T-helper 2 cell (primary cell): ENCODE data around the gene IFITM5.
"Not testable (repeated sequence)": the region's sequence is repeated elsewhere in the genome, so short reads cannot be mapped to it uniquely, and the experiment has no call there.

Experiments
- DNase-seq, 5 experiments: peaks; one replicate each; pipeline versions ENCODE4 v3.0.0 to v3.0.0-alpha.2; 2012 to 2022

Gene IFITM5

DNA sequence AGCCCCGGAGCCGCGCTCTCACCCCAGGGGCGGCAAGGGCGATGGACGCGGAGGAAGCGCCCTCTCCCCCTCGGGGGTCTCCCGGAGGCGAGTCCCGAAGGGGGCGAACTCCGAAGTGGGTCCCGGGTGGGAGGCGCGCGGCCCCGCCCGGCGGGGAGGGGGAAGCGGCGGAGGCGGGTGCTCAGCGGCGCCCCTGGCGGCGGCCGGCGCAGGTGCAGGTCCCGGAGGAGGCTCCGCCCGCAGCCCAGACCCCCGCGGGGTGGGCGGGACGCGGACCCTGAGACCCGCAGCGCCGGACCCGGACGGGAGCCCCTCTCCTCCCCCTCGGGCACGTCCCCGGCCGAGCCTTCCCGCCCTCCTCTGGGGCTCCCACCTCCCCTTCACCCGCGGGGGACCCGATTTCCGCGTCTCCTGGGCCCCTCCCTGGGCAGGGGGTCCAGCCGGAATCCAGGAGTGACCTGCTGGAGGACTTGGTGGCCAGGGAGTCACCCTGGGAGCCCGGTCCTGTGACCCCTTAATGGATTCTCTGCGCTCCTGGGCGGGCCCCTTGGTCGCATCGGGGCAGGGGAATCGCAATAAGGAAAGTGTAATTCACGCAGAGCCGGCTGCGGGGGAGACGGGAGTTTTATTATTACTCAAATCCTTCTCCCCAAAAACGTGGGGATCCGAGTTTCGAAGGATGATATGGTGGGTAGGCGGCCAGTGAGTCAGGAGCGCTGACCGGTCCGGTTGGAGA, 11.9 kb upstream of the IFITM5 start:
- DNase-seq = not testable (repeated sequence)

DNA sequence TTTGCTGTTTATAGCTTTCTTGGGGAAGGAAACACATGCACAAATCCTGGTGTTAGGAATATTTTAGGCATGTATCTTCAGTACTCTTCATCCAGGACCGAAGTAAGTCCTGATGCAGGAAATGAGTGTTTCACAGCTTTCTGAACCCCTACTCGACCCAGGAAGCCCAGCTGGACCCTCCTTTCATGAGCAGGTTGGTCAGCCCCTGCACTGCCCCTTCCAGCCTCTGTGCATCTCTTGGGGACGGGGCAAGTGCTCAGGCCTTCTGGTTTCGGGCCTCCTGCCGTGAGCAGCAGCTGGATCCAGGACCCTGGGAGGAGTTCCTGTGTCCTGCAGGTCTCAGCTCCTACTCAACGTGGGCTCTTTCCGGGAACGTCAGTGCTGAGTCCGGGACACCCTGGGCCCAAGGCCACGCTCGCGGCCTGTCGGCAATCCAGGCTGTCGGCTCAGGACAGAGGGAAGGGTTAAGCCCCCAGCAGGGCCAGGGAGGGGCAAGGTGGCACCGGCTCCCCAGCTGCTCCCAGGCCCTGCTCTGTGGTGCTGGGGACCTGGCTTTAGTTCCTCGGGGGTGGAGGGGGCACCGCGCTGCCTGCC, 10.8 kb upstream of the IFITM5 start:
- DNase-seq = not testable (repeated sequence)

- DNase-seq = not testable (repeated sequence)
Observed at GRCh38 chr11:308740-309665, 9.7 kb upstream of the IFITM5 start.

DNA sequence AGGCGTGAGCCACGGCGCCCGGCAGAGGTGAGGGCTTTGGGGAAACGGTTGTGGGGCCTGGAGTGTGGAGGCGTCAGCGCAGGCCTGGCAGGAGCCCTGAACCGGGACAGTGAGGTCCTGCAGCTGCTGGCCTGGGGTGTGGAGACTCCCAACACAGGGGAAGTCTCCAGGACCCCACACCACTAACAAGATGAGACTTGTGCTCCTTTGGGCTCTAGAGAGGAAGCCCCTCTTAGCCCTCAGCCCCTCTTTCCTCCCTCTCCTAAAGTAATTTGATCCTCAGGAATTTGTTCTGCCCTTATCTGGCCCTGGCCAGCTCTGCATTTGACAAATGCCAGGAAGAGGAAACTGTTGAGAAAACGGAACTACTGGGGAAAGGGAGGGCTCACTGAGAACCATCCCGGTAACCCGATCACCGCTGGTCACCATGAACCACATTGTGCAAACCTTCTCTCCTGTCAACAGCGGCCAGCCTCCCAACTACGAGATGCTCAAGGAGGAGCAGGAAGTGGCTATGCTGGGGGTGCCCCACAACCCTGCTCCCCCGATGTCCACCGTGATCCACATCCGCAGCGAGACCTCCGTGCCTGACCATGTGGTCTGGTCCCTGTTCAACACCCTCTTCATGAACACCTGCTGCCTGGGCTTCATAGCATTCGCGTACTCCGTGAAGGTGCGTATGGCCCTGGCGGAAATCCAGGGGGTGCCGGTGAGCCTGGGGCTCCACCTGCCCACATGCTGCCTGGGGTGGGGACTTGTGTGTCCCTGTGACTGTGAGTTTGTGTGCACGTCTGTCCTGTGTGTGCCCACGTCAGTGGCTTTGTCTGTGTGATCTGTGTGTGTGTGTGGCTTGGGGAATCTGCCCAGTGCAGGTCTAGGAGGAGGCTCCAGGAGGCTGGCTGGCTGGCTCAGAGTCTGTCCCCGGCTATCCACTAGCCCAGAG, 8.7 kb upstream of the IFITM5 start, which contains the start of gene IFITM2:
Gene IFITM2, plus strand, starts transcription at position 51 of the 943 bp plus-strand sequence. Its CDS starts 377 bp downstream, at position 428.
- DNase-seq = peak in 2 of 5 experiments; percentile 62 to 71

GRCh38 chr11:306645-307371, 7.5 kb upstream of the IFITM5 start:
- no peak for DNase-seq

DNA sequence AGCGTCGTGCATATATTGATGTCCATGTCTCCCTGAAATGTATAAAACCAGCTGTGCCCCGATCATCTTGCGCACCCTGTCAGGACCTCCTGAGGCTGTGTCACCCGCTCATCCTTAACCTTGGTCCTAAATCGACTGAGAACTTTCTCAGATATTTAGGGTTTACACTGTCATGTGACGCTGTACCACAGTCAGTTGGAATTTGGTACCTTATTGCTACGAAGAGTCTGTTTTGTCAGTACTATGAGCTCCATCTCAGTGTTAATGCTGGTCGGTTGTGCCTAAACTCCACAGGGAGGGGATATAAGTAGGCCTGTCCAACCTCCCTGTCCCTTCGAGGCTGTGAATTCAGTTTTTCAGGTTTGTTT, 6.5 kb upstream of the IFITM5 start:
- no peak for DNase-seq

DNA sequence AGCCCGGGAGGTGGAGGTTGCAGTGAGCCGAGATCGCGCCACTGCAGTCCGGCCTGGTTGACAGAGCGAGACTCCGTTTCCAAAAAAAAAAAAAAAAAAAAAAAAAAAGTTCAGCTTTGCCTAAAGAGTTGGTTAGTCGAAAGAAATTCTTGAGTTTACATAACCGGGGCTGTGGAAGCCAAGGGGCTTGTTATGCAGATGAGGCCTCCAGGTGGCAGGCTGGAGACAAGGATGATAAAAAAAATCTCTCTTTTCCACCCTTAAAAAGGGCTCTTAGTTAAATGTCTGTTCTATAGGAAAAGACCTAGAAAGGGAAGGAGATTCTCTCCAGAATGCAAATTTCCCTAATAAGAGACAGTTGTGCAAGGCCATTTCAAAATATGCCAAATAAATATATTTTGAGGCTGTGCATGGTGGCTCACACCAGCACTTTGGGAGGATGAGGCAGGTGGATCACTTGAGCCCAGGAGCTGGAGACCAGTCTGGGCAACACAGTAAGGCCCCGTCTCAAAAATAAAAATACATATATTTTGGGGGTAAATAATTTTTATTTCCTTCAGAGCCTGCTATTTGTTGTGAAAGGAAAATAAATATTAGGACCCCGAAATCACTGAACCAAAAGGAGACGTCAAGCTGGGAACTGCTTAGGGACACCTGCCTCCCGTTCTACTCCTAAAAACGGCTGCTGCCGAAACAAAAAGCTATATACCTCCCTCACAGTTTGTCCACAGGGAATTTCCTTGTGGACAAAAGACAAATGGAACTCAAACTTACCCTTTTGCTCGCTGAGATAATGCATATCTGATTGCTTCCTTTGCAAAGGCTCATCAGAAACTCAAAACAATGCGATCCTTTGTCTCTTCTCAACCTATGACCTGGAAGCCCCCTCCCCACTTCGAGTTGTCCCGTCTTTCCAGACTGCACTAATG, 5.9 kb upstream of the IFITM5 start:
- DNase-seq = peak in 2 of 5 experiments; percentile 57 to 75

DNA sequence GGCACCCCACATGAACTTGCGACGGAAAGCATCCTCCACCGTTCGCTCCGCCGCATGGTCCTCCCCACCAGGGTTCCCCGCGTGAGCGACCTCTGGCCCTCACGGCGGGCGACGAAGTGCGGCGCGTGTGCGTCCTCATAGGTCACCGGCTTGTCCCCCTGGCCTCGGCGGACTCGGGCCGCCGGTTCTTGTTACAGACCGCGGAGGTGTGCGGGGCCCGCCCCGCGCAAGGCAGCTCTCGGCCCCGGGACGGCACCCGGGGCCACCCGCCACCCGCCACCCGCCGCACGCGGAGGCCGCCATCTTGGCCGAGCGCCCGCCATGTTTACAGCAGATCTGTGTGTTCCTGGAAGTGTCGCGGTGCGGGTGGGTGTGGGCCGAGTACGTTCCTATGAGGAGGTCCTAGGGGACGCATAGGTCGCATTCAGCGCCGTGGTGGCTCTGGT, 4.8 kb upstream of the IFITM5 start:
- no peak for DNase-seq

DNA sequence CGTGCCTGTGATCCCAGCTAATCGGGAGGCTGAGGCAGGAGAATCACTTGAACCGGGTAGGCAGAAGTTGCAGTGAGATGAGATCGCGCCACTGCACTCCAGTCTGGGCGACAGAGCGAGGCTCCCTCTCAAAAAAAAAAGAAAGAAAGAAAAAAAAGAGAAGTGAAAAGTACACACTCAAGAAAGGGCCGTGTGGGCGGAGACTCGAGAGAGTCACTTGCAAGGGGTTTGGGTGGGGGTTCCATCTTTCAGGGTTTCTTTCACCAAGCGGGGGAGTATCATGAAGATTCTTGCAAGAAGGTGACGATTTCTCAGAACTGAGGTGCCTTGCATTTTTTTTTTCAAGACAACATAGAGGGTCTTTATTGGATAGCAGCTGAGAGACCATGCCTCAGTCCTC, 4.0 kb upstream of the IFITM5 start:
- DNase-seq = no peak

DNA sequence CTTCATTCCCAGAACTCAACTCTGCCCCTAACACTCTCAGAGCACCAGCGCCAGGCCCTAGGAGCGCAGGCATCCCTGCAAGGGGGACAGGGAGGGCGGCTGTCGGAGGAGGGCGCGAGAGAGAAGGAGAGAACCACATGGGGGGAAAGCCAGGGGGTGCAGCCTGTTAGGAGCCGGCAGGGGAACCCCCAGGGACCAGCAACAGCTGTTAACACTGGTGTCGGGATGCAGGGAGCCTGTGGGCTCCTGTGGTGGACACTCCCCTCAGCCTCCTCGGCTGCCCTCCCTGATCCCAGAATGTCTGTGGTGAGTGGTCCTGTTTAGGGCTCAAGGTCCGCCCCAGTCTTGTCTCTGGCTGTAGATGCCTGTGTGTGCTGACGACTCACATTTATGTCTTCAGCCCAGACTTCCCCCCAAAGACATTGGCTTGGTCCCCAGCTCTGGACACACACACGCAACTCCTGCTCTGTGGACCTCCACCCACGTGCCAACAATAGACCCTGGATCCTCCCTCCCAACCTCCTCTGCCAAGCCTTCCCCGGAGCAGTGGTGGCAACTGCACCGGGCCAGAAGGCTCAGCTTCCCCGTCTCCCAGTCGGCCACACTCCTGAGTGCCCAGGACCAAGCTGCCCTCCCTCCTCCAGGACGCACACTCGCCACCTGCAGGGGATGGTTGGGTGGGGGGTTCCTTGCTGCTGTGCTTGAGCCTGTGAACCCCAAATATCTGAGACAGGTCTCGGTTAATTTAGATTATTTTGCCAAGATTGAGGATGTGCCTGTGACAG, 817 bp upstream of the IFITM5 start:
- DNase-seq = no peak

GRCh38 chr11:298406-299065, 790 bp downstream of the IFITM5 start:
- peak in 1 of 5 experiments; percentile 6 for DNase-seq

- DNase-seq = peak in 3 of 5 experiments; percentile 4 to 54 (median 43)
Observed at GRCh38 chr11:297586-298405, 1.5 kb downstream of the IFITM5 start.

DNA sequence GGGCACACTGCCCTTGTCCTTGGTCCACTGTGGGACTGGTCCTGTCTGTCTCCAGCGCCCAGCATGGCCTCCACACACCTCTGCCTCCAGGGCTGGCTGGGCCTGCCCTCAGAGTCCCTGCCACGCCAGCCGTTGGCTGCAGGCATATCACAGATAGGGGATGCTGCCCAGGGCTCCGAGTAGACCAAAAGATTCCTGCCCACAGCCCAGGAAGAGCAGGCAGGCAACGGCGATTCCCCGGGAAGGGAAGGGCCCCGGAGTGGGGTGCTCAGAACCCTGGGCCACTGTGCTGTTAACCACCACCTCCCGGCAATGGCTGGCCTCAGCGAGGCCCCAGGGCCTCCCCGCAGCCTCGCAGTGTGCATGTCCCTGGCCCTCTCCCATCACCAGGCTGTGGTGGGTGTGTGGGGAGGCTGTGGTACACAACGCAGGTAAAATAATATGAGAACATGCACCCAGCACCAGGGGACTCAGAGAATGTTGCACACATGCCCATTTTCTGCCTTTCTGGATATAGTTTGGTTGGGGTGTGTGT, 2.2 kb downstream of the IFITM5 start:
- peak in 1 of 5 experiments; percentile 7 for DNase-seq

- peak in 1 of 5 experiments; percentile 4 for DNase-seq
Observed at GRCh38 chr11:296171-297050, 2.9 kb downstream of the IFITM5 start.

- DNase-seq = peak in 1 of 5 experiments; percentile 6
Observed at GRCh38 chr11:295351-296170, 3.8 kb downstream of the IFITM5 start.
